ENCODE data around the gene RCBTB2. TPM values are rescaled to one million over a fixed set of nuclear protein-coding genes. Genes with fewer than 3 reads are reported as not detected.

RCBTB2 gene
- total RNA-seq, 1 donor from 2014 or later, result 4.3 TPM

DNA sequence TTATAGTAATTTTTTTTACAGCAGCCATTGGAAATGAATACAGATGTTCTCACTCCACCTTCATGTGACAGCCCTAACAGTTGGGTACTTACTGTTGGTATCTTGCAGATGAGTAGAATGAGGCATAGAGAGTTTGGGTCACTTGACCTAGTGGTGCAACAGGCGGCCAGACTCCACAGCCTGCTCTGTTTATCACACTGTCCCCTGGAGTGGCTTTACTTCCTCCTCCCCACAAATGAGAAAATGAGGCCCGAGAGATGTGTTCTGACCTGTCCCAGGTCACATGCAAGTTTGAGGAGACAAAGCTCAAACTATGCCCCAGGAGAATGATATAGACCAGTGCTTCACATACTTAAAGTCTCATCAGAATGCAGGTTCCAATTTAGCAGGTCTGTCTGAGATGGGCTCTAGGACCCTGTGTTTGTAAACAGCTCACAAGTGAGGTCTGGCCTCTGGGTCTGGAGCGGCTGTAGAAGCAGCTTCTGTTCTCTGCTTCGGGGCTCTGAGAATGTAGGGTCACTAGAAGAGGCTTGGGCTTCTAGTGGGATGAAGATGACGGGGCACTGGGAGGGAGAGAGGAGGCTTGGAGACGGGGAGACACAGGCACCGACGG is 37.4 kb upstream of the RCBTB2 start:
- Histone ChIP-seq H3K27ac (ENCODE audit: low read depth, low read length) (no peak overlapping the region), H3K36me3 (ENCODE audit: insufficient read depth, low read length) (no peaks in the 10 kb centered on the region), H4K20me1 (ENCODE audit: insufficient read depth, low read length) (no peaks in the 10 kb centered on the region), H3K4me3 (ENCODE audit: insufficient read depth, low read depth, low read length) (no peak overlapping the region), H3K79me2 (ENCODE audit: insufficient read depth, low read length) (no peaks in the 10 kb centered on the region), H3K4me1 (ENCODE audit: insufficient read depth, low read length) (peaks cover 7% of the 10 kb centered on the region), H3K9ac (ENCODE audit: low read length) (no peak overlapping the region), H2AFZ (ENCODE audit: low read depth, low read length) (no peak overlapping the region), H3K9me3 (ENCODE audit: insufficient read depth, low read depth, low read length) (no peaks in the 10 kb centered on the region), H3K4me2 (ENCODE audit: low read length) (no peak overlapping the region), H3K27me3 (ENCODE audit: insufficient read depth, low read length) (no peaks in the 10 kb centered on the region)
- no peak for DNase-seq (ENCODE audit: low read depth)
- FAIRE-seq, result no peak
- Mint-ChIP-seq H3K27me3 (ENCODE audit: low read depth, unreplicated experiment) (peaks cover 2% of the 10 kb centered on the region), H3K9me3 (ENCODE audit: unreplicated experiment) (no peaks in the 10 kb centered on the region), H3K36me3 (ENCODE audit: low read depth, unreplicated experiment) (no peaks in the 10 kb centered on the region), H3K4me3 (ENCODE audit: unreplicated experiment) (no peak overlapping the region), H3K27ac (ENCODE audit: unreplicated experiment) (peak overlapping the region; percentile 87), H3K4me1 (ENCODE audit: low read depth, unreplicated experiment) (peaks cover 4% of the 10 kb centered on the region)
- no peak for TF ChIP-seq EZH2 (IDR thresholded peaks at IDR 0.05; ENCODE audit: insufficient read depth, low read length)
- TF ChIP-seq, protein P1, sequence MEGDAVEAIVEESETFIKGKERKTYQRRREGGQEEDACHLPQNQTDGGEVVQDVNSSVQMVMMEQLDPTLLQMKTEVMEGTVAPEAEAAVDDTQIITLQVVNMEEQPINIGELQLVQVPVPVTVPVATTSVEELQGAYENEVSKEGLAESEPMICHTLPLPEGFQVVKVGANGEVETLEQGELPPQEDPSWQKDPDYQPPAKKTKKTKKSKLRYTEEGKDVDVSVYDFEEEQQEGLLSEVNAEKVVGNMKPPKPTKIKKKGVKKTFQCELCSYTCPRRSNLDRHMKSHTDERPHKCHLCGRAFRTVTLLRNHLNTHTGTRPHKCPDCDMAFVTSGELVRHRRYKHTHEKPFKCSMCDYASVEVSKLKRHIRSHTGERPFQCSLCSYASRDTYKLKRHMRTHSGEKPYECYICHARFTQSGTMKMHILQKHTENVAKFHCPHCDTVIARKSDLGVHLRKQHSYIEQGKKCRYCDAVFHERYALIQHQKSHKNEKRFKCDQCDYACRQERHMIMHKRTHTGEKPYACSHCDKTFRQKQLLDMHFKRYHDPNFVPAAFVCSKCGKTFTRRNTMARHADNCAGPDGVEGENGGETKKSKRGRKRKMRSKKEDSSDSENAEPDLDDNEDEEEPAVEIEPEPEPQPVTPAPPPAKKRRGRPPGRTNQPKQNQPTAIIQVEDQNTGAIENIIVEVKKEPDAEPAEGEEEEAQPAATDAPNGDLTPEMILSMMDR (IDR thresholded peaks at IDR 0.05; ENCODE audit: insufficient read depth, low read depth, low read length), result no peak

DNA sequence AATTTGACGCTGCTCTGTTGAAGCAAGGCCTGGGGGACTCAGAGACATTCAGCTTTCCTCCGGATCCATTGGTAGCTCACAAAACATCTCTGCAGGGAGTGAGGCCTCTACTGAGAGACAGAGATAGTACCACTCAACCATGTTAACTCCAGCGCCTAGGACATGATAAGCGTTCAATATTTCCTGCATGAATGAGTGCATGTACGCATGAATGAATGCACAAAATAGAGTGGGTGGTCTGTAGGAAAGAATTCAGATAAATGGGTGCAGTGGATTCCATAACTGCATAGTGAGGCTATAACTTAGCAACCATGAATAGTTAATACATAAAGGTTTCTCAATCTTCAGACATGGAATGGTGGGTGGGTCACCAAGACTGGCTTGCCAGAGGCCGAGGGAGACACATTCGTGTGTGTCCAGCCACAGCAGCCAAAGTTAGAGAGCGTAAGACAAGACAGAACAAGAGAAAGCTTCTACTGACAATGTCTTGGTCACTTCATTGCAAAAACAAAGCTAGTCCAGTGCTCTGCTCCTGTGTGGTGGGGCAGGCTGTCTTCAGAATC is 36.3 kb upstream of the RCBTB2 start:
- no peak overlapping the region for H3K9ac ChIP-seq (ENCODE audit: low read length)
- no peaks in the 10 kb centered on the region for H4K20me1 ChIP-seq (ENCODE audit: insufficient read depth, low read length)
- Mint-ChIP-seq H3K4me1 (ENCODE audit: low read depth, unreplicated experiment) (peaks cover 4% of the 10 kb centered on the region), H3K27me3 (ENCODE audit: low read depth, unreplicated experiment) (peaks cover 2% of the 10 kb centered on the region), H3K9me3 (ENCODE audit: unreplicated experiment) (no peaks in the 10 kb centered on the region), H3K4me3 (ENCODE audit: unreplicated experiment) (no peak overlapping the region), H3K27ac (ENCODE audit: unreplicated experiment) (no peak overlapping the region), H3K36me3 (ENCODE audit: low read depth, unreplicated experiment) (no peaks in the 10 kb centered on the region)
- H3K79me2 ChIP-seq (ENCODE audit: insufficient read depth, low read length), result no peaks in the 10 kb centered on the region
- no peak overlapping the region for H3K4me3 ChIP-seq (ENCODE audit: insufficient read depth, low read depth, low read length)
- H3K4me1 ChIP-seq (ENCODE audit: insufficient read depth, low read length), result peaks cover 7% of the 10 kb centered on the region
- TF ChIP-seq EZH2 (IDR thresholded peaks at IDR 0.05; ENCODE audit: insufficient read depth, low read length), result no peak
- TF ChIP-seq, protein P1 (IDR thresholded peaks at IDR 0.05; ENCODE audit: insufficient read depth, low read depth, low read length), result no peak
- H3K4me2 ChIP-seq (ENCODE audit: low read length), result no peak overlapping the region
- no peak for DNase-seq (ENCODE audit: low read depth)
- H3K9me3 ChIP-seq (ENCODE audit: insufficient read depth, low read depth, low read length), result no peaks in the 10 kb centered on the region
- H3K36me3 ChIP-seq (ENCODE audit: insufficient read depth, low read length), result no peaks in the 10 kb centered on the region
- H3K27me3 ChIP-seq (ENCODE audit: insufficient read depth, low read length), result no peaks in the 10 kb centered on the region
- no peak overlapping the region for H2AFZ ChIP-seq (ENCODE audit: low read depth, low read length)
- no peak overlapping the region for H3K27ac ChIP-seq (ENCODE audit: low read depth, low read length)
- FAIRE-seq, result no peak
